Stimulated activated CD4-positive, alpha-beta T cell treated with anti-CD3 and anti-CD28 coated beads, Interleukin-15, amount 100 ng/mL, for 1 hour (primary cell): ENCODE measurements around the gene QARS1.

Experiments used
- DNase-seq, 2 donors: peaks; one replicate each; pipeline ENCODE4 v3.0.0-alpha.2; 2020; ENCODE audit warnings: low read depth in 1 of 2, low spot score in 1 of 2

The QARS1 gene

GRCh38 chr3:49104427-49105291 lies at the start of gene QARS1:
QARS1 (minus strand) TSS chr3:49104757; CDS start chr3:49104733, 24 bp downstream.
- peak; percentile 74 to 79 for DNase-seq

- DNase-seq = no peak
Observed at GRCh38 chr3:49153349-49153912, 48.9 kb upstream of the QARS1 start.

GRCh38 chr3:49151610-49152009 lies 47.1 kb upstream of the QARS1 start:
- no peak for DNase-seq

- no peak for DNase-seq
Observed at GRCh38 chr3:49148159-49148558, 43.6 kb upstream of the QARS1 start.

- DNase-seq = no peak
Observed at GRCh38 chr3:49140080-49140479, 35.5 kb upstream of the QARS1 start.

GRCh38 chr3:49135499-49135898 lies 30.9 kb upstream of the QARS1 start:
- no peak for DNase-seq

- no peak for DNase-seq
Observed at GRCh38 chr3:49134471-49135265, 30.1 kb upstream of the QARS1 start.

- no peak for DNase-seq
Observed at GRCh38 chr3:49133226-49133951, 28.8 kb upstream of the QARS1 start.

- DNase-seq = no peak
Observed at GRCh38 chr3:49132437-49133225, 28.1 kb upstream of the QARS1 start, which contains the start of gene LAMB2. LAMB2 (minus strand) TSS chr3:49133050; CDS start chr3:49132867, 183 bp downstream.

GRCh38 chr3:49132073-49132436 lies 27.5 kb upstream of the QARS1 start:
- DNase-seq = no peak

GRCh38 chr3:49131576-49131975 lies 27.0 kb upstream of the QARS1 start:
- no peak for DNase-seq

GRCh38 chr3:49131040-49131439 lies 26.5 kb upstream of the QARS1 start:
- DNase-seq = no peak

GRCh38 chr3:49124991-49125670 lies 20.6 kb upstream of the QARS1 start:
- no peak for DNase-seq

- no peak for DNase-seq
Observed at GRCh38 chr3:49124203-49124602, 19.6 kb upstream of the QARS1 start.

- no peak for DNase-seq
Observed at GRCh38 chr3:49123687-49124086, 19.1 kb upstream of the QARS1 start.

GRCh38 chr3:49122886-49123545 lies 18.5 kb upstream of the QARS1 start:
- DNase-seq = no peak

GRCh38 chr3:49122451-49122850 lies 17.9 kb upstream of the QARS1 start:
- DNase-seq = no peak

GRCh38 chr3:49122022-49122421 lies 17.5 kb upstream of the QARS1 start:
- DNase-seq = no peak

GRCh38 chr3:49121132-49121736 lies 16.7 kb upstream of the QARS1 start:
- DNase-seq = no peak
